Inflammatory macrophage treated with lipopolysaccharide for 4 hours (primary cell): ENCODE results near the gene SPATA31D1.
"Not testable (repeated sequence)": the region's sequence is repeated elsewhere in the genome, so short reads cannot be mapped to it uniquely, and the experiment has no call there.

Experiments
- DNase-seq: peaks from one replicate; pipeline ENCODE4 v3.0.0-alpha.2; 2020

The SPATA31D1 gene

GRCh38 chr9:81988472-81988871 lies at the start of gene SPATA31D1:
TSS of gene SPATA31D1 (plus strand) at chr9:81988772. CDS start at chr9:81988819, 47 bp downstream.
- DNase-seq = not testable (repeated sequence)

GRCh38 chr9:81943393-81943792 lies 45.2 kb upstream of the SPATA31D1 start, which contains the start of gene SPATA31D3:
TSS of gene SPATA31D3 (plus strand) at chr9:81943500. CDS start at chr9:81943586, 86 bp downstream.
- DNase-seq = not testable (repeated sequence)

- DNase-seq = not testable (repeated sequence)
These were observed 39.9 kb upstream of the SPATA31D1 start for GRCh38 chr9:81948650-81949049.

- DNase-seq = no peak
These were observed 35.5 kb upstream of the SPATA31D1 start for GRCh38 chr9:81953096-81953495.

- DNase-seq = no peak
These were observed 32.9 kb upstream of the SPATA31D1 start for GRCh38 chr9:81955625-81956024.

GRCh38 chr9:81964218-81965171 lies 24.1 kb upstream of the SPATA31D1 start:
- DNase-seq = no peak

- DNase-seq = no peak
These were observed 20.5 kb upstream of the SPATA31D1 start for GRCh38 chr9:81968026-81968425.

GRCh38 chr9:81969971-81970370 lies 18.6 kb upstream of the SPATA31D1 start:
- DNase-seq = no peak

- DNase-seq = no peak
These were observed 16.8 kb upstream of the SPATA31D1 start for GRCh38 chr9:81971727-81972126.

- DNase-seq = no peak
These were observed 13.8 kb upstream of the SPATA31D1 start for GRCh38 chr9:81974764-81975163.

GRCh38 chr9:81976351-81976750 lies 12.2 kb upstream of the SPATA31D1 start:
- no peak for DNase-seq

GRCh38 chr9:81979196-81979595 lies 9.4 kb upstream of the SPATA31D1 start:
- DNase-seq = no peak

- no peak for DNase-seq
These were observed 8.0 kb upstream of the SPATA31D1 start for GRCh38 chr9:81980568-81980967.

GRCh38 chr9:81981883-81982282 lies 6.7 kb upstream of the SPATA31D1 start:
- no peak for DNase-seq

- no peak for DNase-seq
These were observed 3.6 kb upstream of the SPATA31D1 start for GRCh38 chr9:81984928-81985327.

GRCh38 chr9:81986051-81986450 lies 2.5 kb upstream of the SPATA31D1 start:
- no peak for DNase-seq

GRCh38 chr9:81989700-81990099 lies 1.1 kb downstream of the SPATA31D1 start:
- no peak for DNase-seq

GRCh38 chr9:81993656-81994055 lies 5.1 kb downstream of the SPATA31D1 start:
- DNase-seq = no peak

- DNase-seq = no peak
These were observed 11.2 kb downstream of the SPATA31D1 start for GRCh38 chr9:81999806-82000205.

GRCh38 chr9:82010711-82011110 lies 22.1 kb downstream of the SPATA31D1 start:
- no peak for DNase-seq

GRCh38 chr9:82011133-82011532 lies 22.6 kb downstream of the SPATA31D1 start:
- no peak for DNase-seq

- no peak for DNase-seq
These were observed 23.7 kb downstream of the SPATA31D1 start for GRCh38 chr9:82012276-82012675.

- no peak for DNase-seq
These were observed 31.8 kb downstream of the SPATA31D1 start for GRCh38 chr9:82020331-82020730.

- no peak for DNase-seq
These were observed 32.6 kb downstream of the SPATA31D1 start for GRCh38 chr9:82021198-82021597.
